Left lung (tissue), 10 donors: ENCODE data around the gene SLC2A1. TPM values are rescaled to one million over a fixed set of nuclear protein-coding genes. Genes with fewer than 3 reads are reported as not detected.

ENCODE experiments used
- ATAC-seq: fragments of 200-7000 bp; cut with Tn5 transposase; one replicate; pipeline ENCODE4 v1.9.1; 2020; ENCODE audit warnings: moderate library complexity
- DNase-seq, 4 donors: peaks; one replicate each; pipeline ENCODE4 v3.0.0-alpha.2; 2013 to 2020
- H3K27ac ChIP-seq, 2 donors: fragments of 200-600 bp; sonication (generic) in 1 of 2; one replicate each; pipeline versions ENCODE4 v1.5.0 to v1.8.0; 2020 to 2021
- H3K27me3 ChIP-seq, 2 donors: fragments of 200-600 bp; sonication (generic) in 1 of 2; one replicate each; pipeline versions ENCODE4 v1.5.0 to v1.8.0; 2020 to 2021
- H3K36me3 ChIP-seq, 2 donors: fragments of 200-600 bp; sonication (generic) in 1 of 2; one replicate each; pipeline versions ENCODE4 v1.5.0 to v1.8.0; 2020 to 2021
- H3K4me1 ChIP-seq, 2 donors: fragments of 200-600 bp; one replicate each; pipeline ENCODE4 v1.8.0; 2021
- H3K4me3 ChIP-seq, 2 donors: fragments of 200-600 bp; sonication (generic) in 1 of 2; one replicate each; pipeline versions ENCODE4 v1.5.0 to v1.8.0; 2020 to 2021; ENCODE audit warnings: mild to moderate bottlenecking in 1 of 2
- H3K9me3 ChIP-seq, 2 donors: fragments of 200-600 bp; sonication (generic) in 1 of 2; one replicate each; pipeline versions ENCODE4 v1.5.0 to v1.8.0; 2020 to 2021
- intact Hi-C, 2 donors: fragments of 100-400 bp; cut with DNase I; formaldehyde crosslinking; loops; one replicate each; pipeline versions ENCODE4 v1.11.2 to v1.14.2; 2022
- polyA plus RNA-seq, 6 donors: library from polyadenylated mRNA; unstranded; fragments of 120-200 nt; gene quantifications; one replicate each; pipeline ENCODE4 v1.2.1, GENCODE V29; 2013; ENCODE audit not compliant: insufficient read length in 6 of 6
- total RNA-seq, 2 donors: library from RNA; stranded (reverse); fragmentation: NEBNext Ultra II Directional; extraction: Animal tissue kit (Norgen Biotek cat#: 25700); gene quantifications; one replicate each; pipeline ENCODE4 v1.2.1, GENCODE V29; 2021
- TF ChIP-seq, protein P1 (sequence below), 2 donors: fragments of 200-600 bp; sonication (generic) in 1 of 2; IDR thresholded peaks; one replicate each; pipeline versions ENCODE4 v1.5.0 to v1.8.0; 2021; ENCODE audit warnings: antibody characterized with exemption in 2 of 2
- donor health status: DM: no; HTN: yes; CAD: no.
- donor health status: DM: no; HTN: no; CAD: no.

The SLC2A1 gene
- total and polyA plus RNA-seq, 8 donors: 10.5 to 109 (median 48.0) TPM

DNA sequence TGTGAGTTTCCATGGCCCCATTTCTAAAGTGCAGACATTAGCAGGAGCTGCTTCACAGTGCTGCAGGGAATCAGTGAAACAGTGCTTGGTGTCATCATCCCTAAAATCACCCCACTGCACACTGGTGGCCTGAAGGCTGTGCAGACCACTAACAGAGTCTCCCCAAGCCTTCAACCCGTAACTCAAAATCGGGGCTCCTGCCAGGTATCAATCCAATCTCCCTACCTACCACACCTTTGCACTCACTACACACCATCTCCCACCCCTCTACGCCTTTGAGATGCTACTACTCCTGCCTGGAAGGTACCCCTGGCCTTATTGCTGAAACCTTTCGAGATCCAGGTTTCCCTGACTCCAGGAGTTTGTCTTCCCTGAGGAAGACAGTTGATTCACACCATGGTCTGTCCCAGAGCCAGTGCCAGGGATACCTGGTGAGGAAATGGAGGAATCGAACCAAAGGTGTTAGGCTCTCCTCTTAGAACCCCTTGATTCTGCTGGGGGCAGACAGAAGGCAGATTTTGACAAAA is 25.5 kb downstream of the SLC2A1 start:
- ATAC-seq (no peak), DNase-seq (peak in 1 of 4 donors; percentile 12)
- TF ChIP-seq, protein P1, sequence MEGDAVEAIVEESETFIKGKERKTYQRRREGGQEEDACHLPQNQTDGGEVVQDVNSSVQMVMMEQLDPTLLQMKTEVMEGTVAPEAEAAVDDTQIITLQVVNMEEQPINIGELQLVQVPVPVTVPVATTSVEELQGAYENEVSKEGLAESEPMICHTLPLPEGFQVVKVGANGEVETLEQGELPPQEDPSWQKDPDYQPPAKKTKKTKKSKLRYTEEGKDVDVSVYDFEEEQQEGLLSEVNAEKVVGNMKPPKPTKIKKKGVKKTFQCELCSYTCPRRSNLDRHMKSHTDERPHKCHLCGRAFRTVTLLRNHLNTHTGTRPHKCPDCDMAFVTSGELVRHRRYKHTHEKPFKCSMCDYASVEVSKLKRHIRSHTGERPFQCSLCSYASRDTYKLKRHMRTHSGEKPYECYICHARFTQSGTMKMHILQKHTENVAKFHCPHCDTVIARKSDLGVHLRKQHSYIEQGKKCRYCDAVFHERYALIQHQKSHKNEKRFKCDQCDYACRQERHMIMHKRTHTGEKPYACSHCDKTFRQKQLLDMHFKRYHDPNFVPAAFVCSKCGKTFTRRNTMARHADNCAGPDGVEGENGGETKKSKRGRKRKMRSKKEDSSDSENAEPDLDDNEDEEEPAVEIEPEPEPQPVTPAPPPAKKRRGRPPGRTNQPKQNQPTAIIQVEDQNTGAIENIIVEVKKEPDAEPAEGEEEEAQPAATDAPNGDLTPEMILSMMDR (IDR thresholded peaks at IDR 0.05): no peak
- Histone ChIP-seq H3K9me3 (no peaks in the 10 kb centered on the region), H3K27ac (peak overlapping the region in 1 of 2 donors; percentile 96), H3K4me1 (peaks cover 29 to 82% of the 10 kb centered on the region in 2 donors), H3K27me3 (no peaks in the 10 kb centered on the region), H3K4me3 (no peak overlapping the region), H3K36me3 (peaks cover 0 to 20% of the 10 kb centered on the region in 2 donors)
- intact Hi-C loops: no loop called here

- TF ChIP-seq, protein P1 (IDR thresholded peaks at IDR 0.05): no peak
- Histone ChIP-seq H3K27me3 (no peaks in the 10 kb centered on the region), H3K27ac (peak overlapping the region; percentile 62 to 96), H3K4me1 (peaks cover 26 to 75% of the 10 kb centered on the region in 2 donors), H3K36me3 (peaks cover 0 to 25% of the 10 kb centered on the region in 2 donors), H3K4me3 (no peak overlapping the region), H3K9me3 (no peaks in the 10 kb centered on the region)
- peak in 1 of 4 donors; percentile 30 for DNase-seq
- no peak for ATAC-seq
- intact Hi-C loops: no loop called here
Observed at GRCh38 chr1:42932442-42932941, 26.2 kb downstream of the SLC2A1 start.

- H3K36me3 ChIP-seq: peaks cover 0 to 30% of the 10 kb centered on the region in 2 donors
- H3K27ac ChIP-seq: peak overlapping the region; percentile 62 to 96
- H3K27me3 ChIP-seq: no peaks in the 10 kb centered on the region
- H3K4me1 ChIP-seq: peaks cover 20 to 70% of the 10 kb centered on the region in 2 donors
- ATAC-seq (peak; percentile 65), DNase-seq (peak in 3 of 4 donors; percentile 73 to 93 (median 86))
- no peaks in the 10 kb centered on the region for H3K9me3 ChIP-seq
- intact Hi-C loops: no loop called here
- no peak overlapping the region for H3K4me3 ChIP-seq
- TF ChIP-seq, protein P1 (IDR thresholded peaks at IDR 0.05): no peak
Observed at GRCh38 chr1:42931911-42932422, 26.7 kb downstream of the SLC2A1 start.

DNA sequence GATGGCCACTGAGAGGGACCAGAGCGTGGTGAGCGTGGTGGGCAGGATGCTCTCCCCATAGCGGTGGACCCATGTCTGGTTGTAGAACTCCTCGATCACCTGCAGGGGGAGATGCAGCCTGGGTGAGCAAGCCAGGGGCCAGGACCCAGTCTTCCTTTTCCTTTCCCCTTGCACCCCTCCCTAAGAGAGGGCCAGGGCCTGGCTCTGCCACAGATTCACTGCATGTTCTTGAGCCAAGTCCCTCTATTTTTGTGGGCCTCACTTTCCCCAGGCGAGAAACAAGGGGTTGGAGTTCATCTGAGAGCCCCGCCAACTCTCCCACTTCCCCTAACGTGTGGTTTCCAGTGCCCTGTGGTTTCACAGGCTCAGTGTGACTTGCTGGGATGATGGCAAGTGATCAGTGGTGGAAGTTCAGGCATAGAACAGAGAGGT is 27.5 kb downstream of the SLC2A1 start:
- ATAC-seq (peak; percentile 21), DNase-seq (peak in 1 of 4 donors; percentile 56)
- Histone ChIP-seq H3K4me1 (peaks cover 12 to 62% of the 10 kb centered on the region in 2 donors), H3K27me3 (no peaks in the 10 kb centered on the region), H3K36me3 (peaks cover 0 to 38% of the 10 kb centered on the region in 2 donors), H3K4me3 (no peak overlapping the region), H3K27ac (peak overlapping the region; percentile 62 to 96), H3K9me3 (no peaks in the 10 kb centered on the region)
- intact Hi-C loops: no loop called here
- TF ChIP-seq, protein P1 (IDR thresholded peaks at IDR 0.05): peak; percentile 19 to 67
